MM.1S (cell line): ENCODE results near the gene XCR1.

Experiments used
- DNase-seq: peaks from one replicate; pipeline ENCODE4 v3.0.0-alpha.2; 2015
- H2AFZ ChIP-seq: fragments of 300-600 bp; sonication (generic); 2 replicates; pipeline ENCODE4 v1.6.0; 2016; ENCODE audit warnings: antibody characterized with exemption, low read length
- H3F3A ChIP-seq: fragments of 300-600 bp; sonication (generic); 2 replicates; pipeline ENCODE4 v1.6.1; 2016; ENCODE audit warnings: mild to moderate bottlenecking, antibody characterized with exemption, low read length, moderate library complexity, mixed read lengths; ENCODE audit not compliant: insufficient read depth
- H3K27ac ChIP-seq: fragments of 300-600 bp; sonication (generic); 2 replicates; pipeline ENCODE4 v1.5.1; 2016; ENCODE audit warnings: mild to moderate bottlenecking, low read length
- H3K27me3 ChIP-seq: fragments of 300-600 bp; sonication (generic); replicated peaks from 2 replicates; pipeline ENCODE4 v1.6.0; 2016; ENCODE audit warnings: low read length; ENCODE audit not compliant: insufficient read depth
- H3K36me3 ChIP-seq: fragments of 300-600 bp; sonication (generic); replicated peaks from 2 replicates; pipeline ENCODE4 v1.6.1; 2016; ENCODE audit warnings: mild to moderate bottlenecking, low read length, mixed read lengths; ENCODE audit not compliant: insufficient read depth
- H3K4me1 ChIP-seq: fragments of 300-600 bp; sonication (generic); 2 replicates; pipeline ENCODE4 v1.6.1; 2016; ENCODE audit warnings: low read length, mixed read lengths
- H3K4me2 ChIP-seq: fragments of 300-600 bp; sonication (generic); 2 replicates; pipeline ENCODE4 v1.6.0; 2016; ENCODE audit warnings: low read depth, low read length
- H3K4me3 ChIP-seq: fragments of 300-600 bp; sonication (generic); 2 replicates; pipeline ENCODE4 v1.5.1; 2016; ENCODE audit warnings: low read length, mixed read lengths
- H3K79me2 ChIP-seq: fragments of 300-600 bp; sonication (generic); 2 replicates; pipeline ENCODE4 v1.6.1; 2016; ENCODE audit warnings: mixed run types, low read length, mixed read lengths
- H3K9ac ChIP-seq: fragments of 300-600 bp; sonication (generic); 2 replicates; pipeline ENCODE4 v1.6.1; 2016; ENCODE audit warnings: low read length, mixed read lengths
- H3K9me2 ChIP-seq: fragments of 300-600 bp; sonication (generic); replicated peaks from 2 replicates; pipeline ENCODE4 v1.6.1; 2016; ENCODE audit warnings: mild to moderate bottlenecking, low read length, mixed read lengths; ENCODE audit not compliant: insufficient read depth
- H3K9me3 ChIP-seq: fragments of 300-600 bp; sonication (generic); replicated peaks from 2 replicates; pipeline ENCODE4 v1.6.1; 2016; ENCODE audit warnings: mild to moderate bottlenecking, low read length, mixed read lengths; ENCODE audit not compliant: insufficient read depth
- H4K20me1 ChIP-seq: fragments of 300-600 bp; sonication (generic); 2 replicates; pipeline ENCODE4 v1.6.1; 2016; ENCODE audit warnings: mild to moderate bottlenecking, low read length, moderate library complexity, mixed read lengths; ENCODE audit not compliant: insufficient read depth
- CTCF ChIP-seq: fragments of 300-600 bp; sonication (generic); IDR thresholded peaks from 2 replicates; pipeline ENCODE4 v1.5.1; 2016; ENCODE audit warnings: antibody characterized with exemption, low read length, mixed read lengths
- EZH2 ChIP-seq: fragments of 300-600 bp; sonication (generic); optimal IDR thresholded peaks from 2 replicates; pipeline ENCODE3; 2017; ENCODE audit warnings: low read depth, mild to moderate bottlenecking, antibody characterized with exemption, low read length, mixed read lengths
- EZH2phosphoT487 ChIP-seq: fragments of 300-600 bp; sonication (generic); IDR thresholded peaks from 2 replicates; pipeline ENCODE4 v1.6.1; 2018; ENCODE audit warnings: antibody characterized with exemption, low read length

Gene XCR1

GRCh38 chr3:45986303-45986982 lies 40.8 kb downstream of the XCR1 start:
- no peak overlapping the region for H2AFZ ChIP-seq
- no peak overlapping the region for H3K4me2 ChIP-seq
- H3F3A ChIP-seq: no peaks in the 10 kb centered on the region; the same call in 1 of the 2 replicates
- H3K27ac ChIP-seq: no peak overlapping the region
- H3K4me1 ChIP-seq: peaks cover 3% of the 10 kb centered on the region; the same call in 1 of the 2 replicates
- TF ChIP-seq EZH2: no peak
- no peak for TF ChIP-seq CTCF
- TF ChIP-seq EZH2phosphoT487: no peak
- H3K79me2 ChIP-seq: no peaks in the 10 kb centered on the region
- no peaks in the 10 kb centered on the region for H3K9me2 ChIP-seq
- H3K9ac ChIP-seq: no peak overlapping the region
- no peaks in the 10 kb centered on the region for H3K36me3 ChIP-seq
- H4K20me1 ChIP-seq: no peaks in the 10 kb centered on the region
- DNase-seq: no peak
- H3K9me3 ChIP-seq: no peaks in the 10 kb centered on the region
- H3K4me3 ChIP-seq: no peak overlapping the region
- H3K27me3 ChIP-seq: no peaks in the 10 kb centered on the region

- DNase-seq: no peak
- Histone ChIP-seq H2AFZ (no peak overlapping the region), H3K9me3 (no peaks in the 10 kb centered on the region), H3K27ac (no peak overlapping the region), H3K27me3 (no peaks in the 10 kb centered on the region), H3K4me3 (no peak overlapping the region), H3K9me2 (no peaks in the 10 kb centered on the region), H3K4me2 (no peak overlapping the region), H3K36me3 (no peaks in the 10 kb centered on the region), H3K4me1 (peaks cover 10% of the 10 kb centered on the region), H3K9ac (no peak overlapping the region), H4K20me1 (no peaks in the 10 kb centered on the region), H3K79me2 (no peaks in the 10 kb centered on the region), H3F3A (no peaks in the 10 kb centered on the region; the same call in 1 of the 2 replicates)
- no peak for TF ChIP-seq EZH2phosphoT487
- no peak for TF ChIP-seq CTCF
- no peak for TF ChIP-seq EZH2
Observed at GRCh38 chr3:45985532-45986302, 41.6 kb downstream of the XCR1 start.

GRCh38 chr3:45984331-45985312 lies 42.7 kb downstream of the XCR1 start:
- Histone ChIP-seq H3K9me2 (no peaks in the 10 kb centered on the region), H3K9me3 (no peaks in the 10 kb centered on the region), H3K9ac (no peak overlapping the region), H3K27ac (no peak overlapping the region), H3K4me3 (no peak overlapping the region), H2AFZ (no peak overlapping the region), H3F3A (peaks cover 3% of the 10 kb centered on the region), H3K4me2 (no peak overlapping the region), H3K4me1 (peaks cover 14% of the 10 kb centered on the region), H3K36me3 (no peaks in the 10 kb centered on the region), H3K79me2 (no peaks in the 10 kb centered on the region), H4K20me1 (no peaks in the 10 kb centered on the region), H3K27me3 (no peaks in the 10 kb centered on the region)
- TF ChIP-seq EZH2phosphoT487: no peak
- no peak for TF ChIP-seq EZH2
- no peak for TF ChIP-seq CTCF
- no peak for DNase-seq
